ENCODE results near the gene RAB15. TPM values are rescaled to one million over a fixed set of nuclear protein-coding genes. Genes with fewer than 3 reads are reported as not detected.

Gene RAB15
- total and polyA plus RNA-seq, 2 donors (not counting 1 experiment from before 2014, with no cell fraction given) = 2.2 to 3.6 TPM

- H3K9ac ChIP-seq (ENCODE audit: insufficient read depth, low read length) = no peak overlapping the region
These were observed 15.3 kb downstream of the RAB15 start for GRCh38 chr14:64956697-64957406.

DNA sequence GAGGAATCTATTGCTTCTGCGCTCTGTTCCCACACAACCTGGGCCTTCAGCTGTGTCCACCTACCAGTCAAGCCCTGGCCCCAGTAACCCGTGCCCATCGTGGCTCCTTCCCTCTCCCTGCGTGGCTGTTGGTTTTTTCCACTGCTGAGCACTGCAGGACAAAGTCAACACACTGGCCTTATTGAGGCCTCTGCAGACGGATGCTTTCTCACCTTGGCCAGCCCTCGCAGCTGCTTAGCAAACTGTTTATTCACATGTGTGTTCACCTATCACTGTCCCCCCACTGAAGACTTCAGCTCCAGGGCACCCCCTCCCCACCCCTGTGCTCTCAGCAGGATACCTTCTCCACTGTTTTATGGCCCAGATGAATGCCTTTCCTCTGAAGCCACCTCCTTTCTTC lies 16.8 kb downstream of the RAB15 start:
- Histone ChIP-seq H3K79me2 (ENCODE audit: control insufficient read depth, insufficient read depth, low read length) (no peaks in the 10 kb centered on the region), H2AFZ (ENCODE audit: low read length) (no peak overlapping the region), H3K36me3 (ENCODE audit: control insufficient read depth, insufficient read depth, low read length) (no peaks in the 10 kb centered on the region), H3K27ac (ENCODE audit: insufficient read depth, low read length) (no peak overlapping the region), H3K27me3 (ENCODE audit: control insufficient read depth, insufficient read depth, low read length) (no peaks in the 10 kb centered on the region), H3K4me3 (replicated peaks in 1 of 4; ENCODE audit: control extremely low read depth in 1 of 4, insufficient read depth in 1 of 4, low read depth in 3 of 4, low read length in 4 of 4) (no peak overlapping the region), H3K4me1 (ENCODE audit: control insufficient read depth, extremely low read depth, insufficient read depth, low read length) (no peaks in the 10 kb centered on the region), H3K9me3 (ENCODE audit: control insufficient read depth, insufficient read depth, low read depth, low read length) (no peaks in the 10 kb centered on the region), H3K9ac (ENCODE audit: insufficient read depth, low read length) (no peak overlapping the region), H3K4me2 (ENCODE audit: extremely low read depth, insufficient read depth, low read length) (no peak overlapping the region), H4K20me1 (ENCODE audit: control insufficient read depth, extremely low read depth, insufficient read depth, low read length) (peaks cover 1% of the 10 kb centered on the region)
- no peak for TF ChIP-seq CTCF (conservative IDR thresholded peaks at IDR 0.05 in 1 of 2, IDR thresholded peaks at IDR 0.05 in 1 of 2; ENCODE audit: low read depth in 1 of 2, low read length in 2 of 2)
- no peak for TF ChIP-seq EZH2 (IDR thresholded peaks at IDR 0.05; ENCODE audit: low read length, missing control alignments)
- no peak for DNase-seq (ENCODE audit: low read depth in 2 of 2)

More at GRCh38 chr14:64956697-64957406, 15.3 kb downstream of the RAB15 start:
- no peak for DNase-seq (ENCODE audit: low read depth in 2 of 2)
- Histone ChIP-seq H3K9me3 (ENCODE audit: control insufficient read depth, insufficient read depth, low read depth, low read length) (no peaks in the 10 kb centered on the region), H3K4me2 (ENCODE audit: extremely low read depth, insufficient read depth, low read length) (no peak overlapping the region), H3K4me1 (ENCODE audit: control insufficient read depth, extremely low read depth, insufficient read depth, low read length) (no peaks in the 10 kb centered on the region), H3K27me3 (ENCODE audit: control insufficient read depth, insufficient read depth, low read length) (no peaks in the 10 kb centered on the region), H4K20me1 (ENCODE audit: control insufficient read depth, extremely low read depth, insufficient read depth, low read length) (peaks cover 1% of the 10 kb centered on the region), H3K27ac (ENCODE audit: insufficient read depth, low read length) (no peak overlapping the region), H3K79me2 (ENCODE audit: control insufficient read depth, insufficient read depth, low read length) (no peaks in the 10 kb centered on the region), H3K4me3 (replicated peaks in 1 of 4; ENCODE audit: control extremely low read depth in 1 of 4, insufficient read depth in 1 of 4, low read depth in 3 of 4, low read length in 4 of 4) (no peak overlapping the region), H3K36me3 (ENCODE audit: control insufficient read depth, insufficient read depth, low read length) (no peaks in the 10 kb centered on the region), H2AFZ (ENCODE audit: low read length) (no peak overlapping the region)
- TF ChIP-seq EZH2 (IDR thresholded peaks at IDR 0.05; ENCODE audit: low read length, missing control alignments) = no peak
- no peak for TF ChIP-seq CTCF (conservative IDR thresholded peaks at IDR 0.05 in 1 of 2, IDR thresholded peaks at IDR 0.05 in 1 of 2; ENCODE audit: low read depth in 1 of 2, low read length in 2 of 2)

DNA sequence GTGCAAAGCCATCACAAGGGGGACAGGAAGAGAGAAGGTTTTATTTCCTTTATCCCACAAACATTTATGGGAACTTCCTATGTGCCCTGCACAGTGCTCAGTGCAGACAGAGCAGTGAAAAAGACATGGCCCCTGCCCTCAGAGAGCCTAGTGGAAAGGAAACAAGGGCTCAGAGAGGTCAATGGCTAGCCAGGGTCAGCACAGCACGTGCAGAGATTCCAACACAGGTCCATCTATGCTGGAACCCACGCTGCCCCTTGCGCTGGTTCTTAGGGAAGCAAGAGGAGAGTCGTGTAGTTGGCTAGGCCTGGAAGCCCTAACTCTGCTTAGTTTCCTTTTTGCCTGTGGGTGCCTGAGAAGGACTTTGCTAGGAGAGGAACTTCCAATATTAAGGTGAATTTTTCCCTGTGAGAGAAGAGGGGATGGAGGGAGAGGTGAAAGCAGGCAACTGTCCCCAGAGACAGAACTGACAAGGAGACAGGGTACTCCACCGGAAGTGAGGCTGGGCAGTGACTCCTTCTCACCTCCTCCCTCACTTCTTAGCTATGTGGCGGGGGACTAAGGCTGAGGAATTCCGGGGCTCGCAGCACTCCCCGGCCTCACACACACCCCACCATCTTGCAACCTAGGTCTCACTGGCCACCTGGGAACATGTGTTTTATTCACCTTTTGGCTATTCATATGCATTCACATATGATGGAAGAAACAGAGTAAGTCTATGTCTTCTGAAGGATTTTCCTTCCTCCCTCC lies 17.5 kb downstream of the RAB15 start:
- no peak for DNase-seq (ENCODE audit: low read depth in 2 of 2)
- no peaks in the 10 kb centered on the region for H3K79me2 ChIP-seq (ENCODE audit: control insufficient read depth, insufficient read depth, low read length)
- H3K4me3 ChIP-seq (replicated peaks in 1 of 4; ENCODE audit: control extremely low read depth in 1 of 4, insufficient read depth in 1 of 4, low read depth in 3 of 4, low read length in 4 of 4) = no peak overlapping the region
- H3K9me3 ChIP-seq (ENCODE audit: control insufficient read depth, insufficient read depth, low read depth, low read length) = no peaks in the 10 kb centered on the region
- no peak overlapping the region for H2AFZ ChIP-seq (ENCODE audit: low read length)
- no peaks in the 10 kb centered on the region for H3K4me1 ChIP-seq (ENCODE audit: control insufficient read depth, extremely low read depth, insufficient read depth, low read length)
- TF ChIP-seq EZH2 (IDR thresholded peaks at IDR 0.05; ENCODE audit: low read length, missing control alignments) = no peak
- no peak for TF ChIP-seq CTCF (conservative IDR thresholded peaks at IDR 0.05 in 1 of 2, IDR thresholded peaks at IDR 0.05 in 1 of 2; ENCODE audit: low read depth in 1 of 2, low read length in 2 of 2)
- no peak overlapping the region for H3K27ac ChIP-seq (ENCODE audit: insufficient read depth, low read length)
- no peak overlapping the region for H3K4me2 ChIP-seq (ENCODE audit: extremely low read depth, insufficient read depth, low read length)
- H3K9ac ChIP-seq (ENCODE audit: insufficient read depth, low read length) = no peak overlapping the region
- no peaks in the 10 kb centered on the region for H3K27me3 ChIP-seq (ENCODE audit: control insufficient read depth, insufficient read depth, low read length)
- peaks cover 1% of the 10 kb centered on the region for H4K20me1 ChIP-seq (ENCODE audit: control insufficient read depth, extremely low read depth, insufficient read depth, low read length)
- H3K36me3 ChIP-seq (ENCODE audit: control insufficient read depth, insufficient read depth, low read length) = no peaks in the 10 kb centered on the region
